Stomach (tissue), 9 donors: ENCODE data around the gene SPEN. TPM values are rescaled to one million over a fixed set of nuclear protein-coding genes. Genes with fewer than 3 reads are reported as not detected.

Source experiments
- DNase-seq, 2 donors: peaks; one replicate each; pipeline versions ENCODE4 v3.0.0 to v3.0.0-alpha.2; 2013 to 2019
- H3K27ac ChIP-seq, 5 donors: fragments of 200-600 bp in 4 of 5; sonication (generic) in 4 of 5; one replicate each; pipeline ENCODE4 v1.5.1; 2013 to 2019; ENCODE audit warnings: mild to moderate bottlenecking in 1 of 5, moderate library complexity in 1 of 5
- H3K27me3 ChIP-seq, 3 donors: fragments of 200-600 bp; sonication (generic); one replicate each; pipeline ENCODE4 v1.5.1; 2017 to 2019; ENCODE audit warnings: mixed run types in 1 of 3
- H3K36me3 ChIP-seq, 4 donors: fragments of 200-600 bp; sonication (generic); 1 replicate in 3 of 4; 2 replicates in 1 of 4; pipeline ENCODE4 v1.5.1; 2016 to 2019
- H3K4me1 ChIP-seq, 4 donors: fragments of 200-600 bp; sonication (generic); one replicate each; pipeline ENCODE4 v1.5.1; 2016 to 2019
- H3K4me3 ChIP-seq, 4 donors: fragments of 200-600 bp; sonication (generic) in 3 of 4; one replicate each; pipeline ENCODE4 v1.5.1; 2016 to 2019; ENCODE audit warnings: mild to moderate bottlenecking in 1 of 4
- H3K9me3 ChIP-seq, 4 donors: fragments of 200-600 bp; sonication (generic); one replicate each; pipeline ENCODE4 v1.5.1; 2016 to 2019
- EP300 ChIP-seq: sonication (generic); formaldehyde crosslinking; IDR thresholded peaks from one replicate; pipeline ENCODE4 v1.6.1; 2017; ENCODE audit warnings: antibody characterized with exemption
- POLR2A ChIP-seq, 4 donors: fragments of 450-650 bp; IDR thresholded peaks; one replicate each; pipeline ENCODE4 v1.6.1; 2016; ENCODE audit warnings: antibody characterized with exemption in 4 of 4, control low read depth in 2 of 4, mild to moderate bottlenecking in 1 of 4, moderate library complexity in 1 of 4
- POLR2AphosphoS5 ChIP-seq, 3 donors: sonication (generic); formaldehyde crosslinking; IDR thresholded peaks; one replicate each; pipeline ENCODE4 v1.6.1; 2016; ENCODE audit warnings: antibody characterized with exemption in 3 of 3
- WGBS, 5 donors: extraction: QIAGEN DNeasy Blood & Tissue Kit in 3 of 5; methylation state at CpG; one replicate each; pipeline versions ENCODE4 v1.1.5 to v1.1.7; 2013 to 2018; 5-methylcytosine and 5-hydroxymethylcytosine counted together
- intact Hi-C: fragments of 100-400 bp; cut with DNase I; formaldehyde crosslinking; loops from one replicate; pipeline ENCODE4 v1.15.1; 2023; ENCODE audit warnings: low total_unique reads
- polyA plus RNA-seq, 3 donors: library from polyadenylated mRNA; stranded (reverse); fragments of 200-250 nt; gene quantifications; one replicate each; pipeline ENCODE4 v1.2.3, GENCODE V29; 2013
- total RNA-seq, 5 donors: library from RNA; depleted of rRNA; stranded (reverse); fragments of >200 nt; gene quantifications; one replicate each; pipeline versions ENCODE4 v1.1.0 to v1.2.3, GENCODE V29; 2014 to 2016
- TF ChIP-seq, protein P1 (sequence below), 7 experiments: fragments of 450-650 bp in 4 of 7; fragments of 200-600 bp in 3 of 7; sonication (generic) in 3 of 7; IDR thresholded peaks; one replicate each; pipeline ENCODE4 v1.5.1; 2016 to 2019; ENCODE audit warnings: antibody characterized with exemption in 7 of 7, control low read depth in 2 of 7, mild to moderate bottlenecking in 1 of 7
- donor health status: healthy with polysubstance abuse.
- donor health status: Bipolar disorder and iron deficiency.
- donor health status: healthy.

The SPEN gene
- total and polyA plus RNA-seq, 8 donors: 5.6 to 114 (median 28.8) TPM

DNA sequence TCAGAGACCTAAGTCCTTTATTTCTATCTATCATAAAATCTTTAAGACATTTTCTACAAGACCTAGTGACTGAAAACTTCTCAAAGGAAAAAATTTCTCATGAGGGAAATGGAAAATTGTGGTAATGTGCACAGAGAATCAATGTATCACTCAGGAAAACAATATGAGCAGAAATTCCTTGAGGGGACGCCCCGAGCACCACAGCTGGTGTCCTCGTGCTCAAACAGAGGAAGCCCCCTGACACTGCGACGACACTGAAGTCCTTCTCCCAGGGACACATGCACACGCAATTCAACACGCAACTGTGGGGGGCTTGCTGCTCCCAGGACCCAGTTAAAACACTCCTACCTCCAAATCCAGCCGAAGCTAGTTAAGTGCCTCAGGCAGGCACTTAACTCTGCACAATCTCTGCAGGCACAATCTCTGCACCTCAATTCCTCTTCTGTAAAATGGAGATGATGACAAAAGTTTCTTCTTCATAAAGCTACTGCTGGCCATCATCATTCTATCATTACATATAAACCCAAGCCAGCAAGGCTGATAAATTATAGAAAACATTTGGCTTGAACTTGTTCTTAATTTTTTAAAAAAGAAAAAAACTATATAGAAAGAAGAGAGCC lies 112.4 kb downstream of the SPEN start:
- peak in 1 of 2 donors; percentile 1 for DNase-seq
- Histone ChIP-seq H3K4me3 (no peak overlapping the region), H3K27me3 (no peaks in the 10 kb centered on the region), H3K4me1 (peaks cover 0 to 72% (median 29%) of the 10 kb centered on the region in 4 donors), H3K36me3 (peaks cover 0 to 16% (median 10%) of the 10 kb centered on the region in 4 donors), H3K27ac (no peak overlapping the region), H3K9me3 (no peaks in the 10 kb centered on the region)
- TF ChIP-seq POLR2AphosphoS5 (IDR thresholded peaks at IDR 0.05) (no peak), POLR2A (IDR thresholded peaks at IDR 0.05) (no peak), EP300 (no peak)
- TF ChIP-seq, protein P1, sequence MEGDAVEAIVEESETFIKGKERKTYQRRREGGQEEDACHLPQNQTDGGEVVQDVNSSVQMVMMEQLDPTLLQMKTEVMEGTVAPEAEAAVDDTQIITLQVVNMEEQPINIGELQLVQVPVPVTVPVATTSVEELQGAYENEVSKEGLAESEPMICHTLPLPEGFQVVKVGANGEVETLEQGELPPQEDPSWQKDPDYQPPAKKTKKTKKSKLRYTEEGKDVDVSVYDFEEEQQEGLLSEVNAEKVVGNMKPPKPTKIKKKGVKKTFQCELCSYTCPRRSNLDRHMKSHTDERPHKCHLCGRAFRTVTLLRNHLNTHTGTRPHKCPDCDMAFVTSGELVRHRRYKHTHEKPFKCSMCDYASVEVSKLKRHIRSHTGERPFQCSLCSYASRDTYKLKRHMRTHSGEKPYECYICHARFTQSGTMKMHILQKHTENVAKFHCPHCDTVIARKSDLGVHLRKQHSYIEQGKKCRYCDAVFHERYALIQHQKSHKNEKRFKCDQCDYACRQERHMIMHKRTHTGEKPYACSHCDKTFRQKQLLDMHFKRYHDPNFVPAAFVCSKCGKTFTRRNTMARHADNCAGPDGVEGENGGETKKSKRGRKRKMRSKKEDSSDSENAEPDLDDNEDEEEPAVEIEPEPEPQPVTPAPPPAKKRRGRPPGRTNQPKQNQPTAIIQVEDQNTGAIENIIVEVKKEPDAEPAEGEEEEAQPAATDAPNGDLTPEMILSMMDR (IDR thresholded peaks at IDR 0.05): no peak
- WGBS, 5 donors: 83 to 94% (median 90%) methylated on average over 8 of the region's 8 CpGs
- intact Hi-C loops: no loop called here

- Histone ChIP-seq H3K36me3 (peaks cover 0 to 16% (median 10%) of the 10 kb centered on the region in 4 donors), H3K9me3 (no peaks in the 10 kb centered on the region), H3K27me3 (no peaks in the 10 kb centered on the region), H3K4me3 (no peak overlapping the region), H3K27ac (no peak overlapping the region), H3K4me1 (peaks cover 5 to 77% (median 38%) of the 10 kb centered on the region in 4 donors)
- WGBS, 5 donors: 92 to 96% (median 96%) methylated on average over 5 of the region's 5 CpGs
- no peak for DNase-seq
- intact Hi-C loops: no loop called here
- TF ChIP-seq, protein P1 (IDR thresholded peaks at IDR 0.05): no peak
- TF ChIP-seq POLR2AphosphoS5 (IDR thresholded peaks at IDR 0.05) (no peak), POLR2A (IDR thresholded peaks at IDR 0.05) (no peak), EP300 (no peak)
Measured at GRCh38 chr1:15960808-15961207, 113.3 kb downstream of the SPEN start.

GRCh38 chr1:15961492-15961891 lies 114.0 kb downstream of the SPEN start:
- no peak overlapping the region for H3K4me3 ChIP-seq
- H3K27ac ChIP-seq: no peak overlapping the region
- TF ChIP-seq POLR2A (IDR thresholded peaks at IDR 0.05): no peak
- TF ChIP-seq, protein P1 (IDR thresholded peaks at IDR 0.05): no peak
- TF ChIP-seq EP300: no peak
- TF ChIP-seq POLR2AphosphoS5 (IDR thresholded peaks at IDR 0.05): no peak
- no peaks in the 10 kb centered on the region for H3K9me3 ChIP-seq
- H3K27me3 ChIP-seq: no peaks in the 10 kb centered on the region
- WGBS, 5 donors: 81 to 92% (median 85%) methylated on average over 11 of the region's 11 CpGs
- peaks cover 11 to 77% (median 43%) of the 10 kb centered on the region in 4 donors for H3K4me1 ChIP-seq
- intact Hi-C loops: no loop called here
- no peak for DNase-seq
- peaks cover 0 to 16% (median 10%) of the 10 kb centered on the region in 4 donors for H3K36me3 ChIP-seq

- Histone ChIP-seq H3K9me3 (no peaks in the 10 kb centered on the region), H3K36me3 (peaks cover 0 to 14% (median 9%) of the 10 kb centered on the region in 4 donors), H3K27me3 (no peaks in the 10 kb centered on the region), H3K4me3 (no peak overlapping the region), H3K27ac (peak overlapping the region in 1 of 5 donors; percentile 11), H3K4me1 (peaks cover 13 to 77% (median 47%) of the 10 kb centered on the region in 4 donors)
- intact Hi-C loops: no loop called here
- WGBS, 5 donors: 90 to 93% (median 93%) methylated on average over 6 of the region's 6 CpGs
- no peak for TF ChIP-seq POLR2A (IDR thresholded peaks at IDR 0.05)
- DNase-seq: no peak
Measured at GRCh38 chr1:15962176-15962575, 114.7 kb downstream of the SPEN start.
